ENCODE data around the gene NEURL1B.
"Not testable (repeated sequence)": the region's sequence is repeated elsewhere in the genome, so short reads cannot be mapped to it uniquely, and the experiment has no call there.

Gene NEURL1B

DNA sequence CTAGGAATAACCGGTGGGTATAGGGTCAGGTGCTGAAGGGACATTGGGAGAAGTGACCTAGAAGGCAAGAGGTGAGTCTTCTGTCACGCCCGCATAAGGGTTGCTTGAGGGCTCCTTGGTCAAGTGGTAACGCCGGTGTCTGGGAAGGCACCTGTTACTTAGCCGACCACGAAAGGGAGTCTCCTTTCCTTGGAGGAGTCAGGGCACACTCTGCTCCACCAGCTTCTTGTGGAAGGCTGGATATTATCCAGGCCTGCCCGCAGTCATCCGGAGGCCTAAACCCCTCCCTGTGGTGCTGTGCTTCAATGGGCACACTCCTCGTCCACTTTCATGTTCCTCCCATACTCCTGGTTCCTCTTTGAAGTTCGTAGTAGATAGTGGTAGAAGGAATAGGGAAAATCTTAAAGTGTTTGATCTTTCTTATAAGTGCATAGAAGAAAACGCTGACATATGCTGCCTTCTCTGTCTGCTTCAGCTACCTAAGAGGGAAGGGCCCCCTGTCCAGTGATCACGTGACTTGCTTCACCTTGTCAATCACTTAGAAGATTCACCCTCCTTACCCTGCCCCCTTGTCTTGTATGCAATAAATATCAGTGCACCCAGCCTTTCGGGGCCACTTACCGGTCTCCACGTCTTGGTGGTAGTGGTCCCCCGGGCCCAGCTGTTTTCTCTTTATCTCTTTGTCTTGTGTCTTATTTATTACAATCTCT, 16.6 kb downstream of the NEURL1B start:
- DNase-seq (ENCODE audit: low read depth in 2 of 2): not testable (repeated sequence)

DNA sequence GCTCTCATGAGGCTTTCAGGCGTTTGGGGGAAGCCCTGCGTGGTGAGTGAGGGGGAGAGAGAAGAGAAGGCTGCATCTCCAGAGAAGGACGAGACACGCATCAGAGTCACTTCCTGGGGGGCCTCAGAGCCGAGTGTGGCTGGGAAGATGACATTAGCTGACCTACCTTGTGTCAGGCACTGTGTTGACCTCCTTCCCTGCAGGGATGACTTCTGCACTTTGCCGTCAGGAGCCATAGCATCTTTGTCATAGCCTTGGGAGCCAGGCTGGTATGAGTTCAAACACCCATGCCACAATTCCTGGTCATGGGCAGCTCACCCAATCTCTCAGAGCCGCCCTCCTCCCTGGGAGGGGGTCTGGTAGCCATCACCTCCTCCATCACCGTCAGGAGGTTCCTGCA, 17.3 kb downstream of the NEURL1B start:
- no peak for DNase-seq (ENCODE audit: low read depth in 2 of 2)

- no peak for DNase-seq (ENCODE audit: low read depth in 2 of 2)
Observed at GRCh38 chr5:172658961-172659501, 18.0 kb downstream of the NEURL1B start.

- DNase-seq (ENCODE audit: low read depth in 2 of 2): no peak
Observed at GRCh38 chr5:172659570-172659908, 18.5 kb downstream of the NEURL1B start.

DNA sequence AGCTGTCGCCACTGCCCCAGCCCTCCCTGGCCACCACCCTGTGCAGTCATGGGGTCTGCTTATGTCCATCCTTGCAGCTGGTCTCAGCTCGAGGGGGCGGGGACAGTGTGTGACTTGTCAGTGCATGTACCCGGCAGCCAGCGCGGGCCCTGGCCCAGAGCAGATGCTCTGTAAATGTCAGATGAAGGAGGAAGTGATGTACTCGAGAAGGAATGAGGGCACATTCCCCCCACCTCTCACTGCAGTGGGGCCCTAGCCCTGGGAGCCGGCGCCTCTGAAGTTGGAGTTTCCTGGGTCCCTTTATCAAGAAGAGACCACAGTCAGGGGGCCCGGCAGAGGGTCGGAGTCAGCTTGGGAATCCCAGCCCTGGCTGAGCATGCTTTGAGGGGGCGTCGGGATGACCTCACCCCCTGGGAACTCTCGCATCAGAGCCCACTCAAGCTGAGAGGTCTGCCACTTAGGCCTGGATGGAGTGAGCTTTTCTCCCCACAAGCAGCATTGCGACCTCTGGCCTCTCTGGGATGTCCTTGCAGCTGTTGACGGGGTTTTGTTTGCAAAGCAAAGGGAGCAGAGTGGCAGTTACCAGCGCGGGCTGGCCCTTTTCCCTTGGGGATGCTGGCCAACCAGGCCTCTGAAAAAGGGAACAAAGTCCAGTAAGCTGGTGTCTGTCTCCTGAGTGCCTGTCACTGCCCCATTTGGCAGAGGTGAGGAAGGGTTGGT, 19.0 kb downstream of the NEURL1B start:
- peak; percentile 50 to 64 for DNase-seq (ENCODE audit: low read depth in 2 of 2)

- no peak for DNase-seq (ENCODE audit: low read depth in 2 of 2)
Observed at GRCh38 chr5:172660974-172661373, 19.9 kb downstream of the NEURL1B start.

DNA sequence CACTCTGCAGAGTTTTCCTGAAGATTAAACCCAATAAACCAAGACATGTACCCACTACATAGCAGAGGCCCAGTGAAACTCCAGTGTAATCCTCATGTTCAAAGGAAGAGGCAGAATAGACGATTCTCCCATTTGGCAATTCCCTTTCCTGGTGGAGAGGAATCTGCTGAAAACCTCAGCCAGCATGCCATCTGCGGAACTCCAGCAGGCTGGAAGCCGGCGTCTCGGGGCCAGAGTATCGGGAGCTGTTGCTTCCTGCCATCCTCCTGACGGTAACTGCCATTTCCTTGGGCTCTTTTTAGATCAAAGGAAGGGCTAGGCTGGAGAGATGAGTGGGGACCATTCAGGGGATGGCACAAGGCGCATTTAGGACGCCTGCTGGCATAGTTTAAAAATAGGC, 20.5 kb downstream of the NEURL1B start:
- DNase-seq (ENCODE audit: low read depth in 2 of 2): no peak

DNA sequence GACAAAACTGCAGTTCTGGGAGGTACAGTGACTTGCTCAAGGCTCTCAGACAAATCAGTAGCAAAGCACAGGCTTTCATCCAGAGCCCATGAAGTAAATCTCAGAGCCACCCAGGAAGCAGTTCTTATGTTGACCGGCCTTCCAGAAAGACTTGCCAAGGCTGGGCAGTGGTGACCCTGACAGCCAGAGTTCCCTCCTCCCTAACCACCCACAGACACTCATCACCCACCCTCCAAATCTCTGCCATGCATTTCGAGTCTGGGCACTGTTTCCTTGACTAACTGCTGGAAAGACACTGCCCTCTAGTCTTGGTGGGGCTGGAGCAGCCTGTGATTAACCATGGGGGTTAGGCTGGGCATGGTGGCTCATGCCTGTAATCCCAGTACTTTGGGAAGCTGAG, 21.5 kb downstream of the NEURL1B start:
- no peak for DNase-seq (ENCODE audit: low read depth in 2 of 2)

GRCh38 chr5:172664018-172664417, 23.0 kb downstream of the NEURL1B start:
- no peak for DNase-seq (ENCODE audit: low read depth in 2 of 2)

DNA sequence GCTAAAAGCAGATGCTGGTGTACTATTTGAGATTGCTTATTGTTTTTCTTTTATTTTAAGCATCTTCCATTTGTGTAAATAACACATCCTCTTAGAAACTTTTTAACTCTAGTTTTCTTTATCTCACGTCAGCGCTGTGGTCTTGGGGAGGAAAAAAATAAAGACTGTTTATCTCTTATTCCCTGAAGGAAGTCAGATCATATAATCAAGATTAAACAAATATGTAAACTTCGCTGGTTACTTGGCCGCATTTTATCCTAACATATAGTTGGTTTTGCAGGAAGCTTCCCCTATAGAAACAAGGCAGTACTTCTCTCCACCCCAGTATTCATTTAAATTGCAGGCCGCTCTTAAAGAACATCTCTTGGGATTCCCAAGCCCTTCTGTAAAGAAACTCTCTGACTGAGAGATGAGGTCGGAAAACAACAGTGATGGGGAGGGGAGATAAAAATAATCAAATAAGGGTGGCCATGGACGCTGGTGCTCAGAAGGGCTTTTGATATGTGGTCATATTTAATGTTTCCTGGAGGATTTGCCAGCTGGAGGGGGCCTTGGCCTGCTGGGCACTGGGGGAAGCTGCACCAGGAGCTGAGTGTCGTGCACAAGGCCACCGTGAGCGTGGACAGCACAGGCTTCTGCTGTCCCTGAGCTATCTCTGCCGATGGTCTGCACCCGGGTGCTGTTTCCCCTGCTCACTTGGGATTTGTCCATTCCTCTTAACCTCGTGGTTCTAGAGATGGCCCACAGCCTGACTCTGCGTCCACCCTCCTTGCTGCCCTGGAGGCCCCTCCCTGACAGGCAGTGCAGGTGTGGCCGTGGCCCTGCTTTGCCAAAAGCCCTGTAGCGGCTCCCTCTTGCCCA, 23.8 kb downstream of the NEURL1B start:
- DNase-seq (ENCODE audit: low read depth in 2 of 2): no peak

DNA sequence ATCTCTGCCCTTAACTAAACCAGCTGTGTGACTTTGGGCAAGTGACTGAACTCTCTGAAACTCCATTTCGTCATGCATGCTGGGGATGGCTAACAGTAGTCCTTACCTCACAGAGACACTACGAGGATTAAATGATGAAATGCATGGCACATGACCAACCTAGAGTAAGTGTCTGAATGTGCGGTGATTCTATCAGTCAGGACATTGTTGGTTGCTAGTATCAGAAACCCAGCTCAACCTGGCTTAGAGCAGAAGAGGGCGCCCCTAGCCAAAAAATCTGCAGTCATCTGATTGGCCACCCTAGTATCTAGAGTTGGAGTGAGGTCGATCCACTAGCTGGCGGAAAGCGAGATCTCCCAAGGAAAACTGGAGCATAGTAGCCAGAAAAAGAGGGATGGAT, 25.2 kb downstream of the NEURL1B start:
- no peak for DNase-seq (ENCODE audit: low read depth in 2 of 2)

- no peak for DNase-seq (ENCODE audit: low read depth in 2 of 2)
Observed at GRCh38 chr5:172667786-172668593, 26.9 kb downstream of the NEURL1B start.

DNA sequence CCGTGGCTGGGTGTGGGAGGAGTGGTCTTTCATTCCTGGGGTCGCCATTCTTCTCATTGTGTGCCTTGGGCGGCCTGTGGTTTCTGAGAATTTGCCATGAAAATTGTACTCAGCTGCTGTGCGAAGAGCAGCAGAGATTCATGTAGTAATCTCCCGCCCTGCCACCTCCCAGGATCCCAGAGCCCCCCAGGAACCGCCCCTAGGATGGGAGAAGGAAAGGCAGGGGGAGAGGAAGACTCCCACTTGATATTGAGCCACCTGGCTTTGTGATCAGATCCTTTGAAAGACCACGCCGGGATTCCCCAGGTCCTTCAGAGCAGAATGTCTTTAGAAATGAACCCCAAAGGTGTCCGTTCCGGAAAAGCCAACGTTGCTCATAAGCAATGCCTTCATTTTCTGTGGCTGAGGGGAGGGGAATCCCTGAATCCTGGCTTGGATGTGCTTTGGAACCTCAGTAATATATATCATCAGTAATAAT, 27.6 kb downstream of the NEURL1B start:
- no peak for DNase-seq (ENCODE audit: low read depth in 2 of 2)

DNA sequence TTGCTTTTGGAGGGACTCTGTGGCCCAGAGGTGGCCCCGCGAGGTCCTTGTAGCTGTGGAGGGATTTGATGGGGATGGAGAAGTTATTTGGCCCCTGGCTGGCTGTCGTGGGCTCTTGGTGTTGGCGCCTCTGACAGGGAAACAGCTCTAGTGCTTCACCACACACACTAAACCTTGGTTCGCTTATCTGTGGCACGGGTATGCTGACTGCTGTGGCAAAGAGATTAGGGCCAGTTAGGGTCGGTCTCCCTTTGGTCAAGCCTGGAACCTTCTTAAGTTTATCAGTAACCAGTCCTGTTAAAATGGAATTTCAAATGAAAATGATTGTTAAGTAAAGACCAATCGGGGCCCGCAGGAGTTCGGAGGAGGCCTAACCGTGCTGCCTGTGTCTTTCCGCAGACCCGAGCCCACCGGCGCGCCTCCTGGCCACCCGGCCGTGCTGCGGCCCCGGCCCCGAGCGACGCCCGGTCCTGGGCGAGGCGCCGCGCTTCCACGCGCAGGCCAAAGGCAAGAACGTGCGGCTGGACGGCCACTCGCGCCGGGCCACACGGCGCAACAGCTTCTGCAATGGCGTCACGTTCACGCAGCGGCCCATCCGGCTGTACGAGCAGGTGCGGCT, 28.4 kb downstream of the NEURL1B start:
- DNase-seq (ENCODE audit: low read depth in 2 of 2): no peak

GRCh38 chr5:172670005-172670402, 28.9 kb downstream of the NEURL1B start:
- no peak for DNase-seq (ENCODE audit: low read depth in 2 of 2)

- no peak for DNase-seq (ENCODE audit: low read depth in 2 of 2)
Observed at GRCh38 chr5:172670444-172670843, 29.4 kb downstream of the NEURL1B start.

DNA sequence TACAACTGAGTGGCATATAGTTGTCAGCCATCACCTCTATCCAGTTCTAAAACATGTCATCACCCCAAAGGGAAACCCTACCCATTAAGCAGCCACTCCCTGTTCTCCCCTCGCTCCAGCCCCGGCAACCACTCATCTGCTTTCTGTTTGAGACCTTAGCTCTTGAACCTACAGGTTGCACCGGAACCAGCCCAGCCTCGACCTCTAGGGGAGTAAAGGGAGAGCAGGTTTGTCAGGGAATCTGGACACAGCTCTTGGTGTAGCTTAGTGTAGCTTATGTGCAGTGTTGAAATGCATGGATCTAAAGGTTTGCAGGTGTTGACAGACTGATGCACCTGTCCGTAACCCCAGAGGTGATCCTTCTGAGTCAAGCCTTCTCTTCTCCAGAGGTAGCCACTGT, 30.0 kb downstream of the NEURL1B start:
- no peak for DNase-seq (ENCODE audit: low read depth in 2 of 2)

DNA sequence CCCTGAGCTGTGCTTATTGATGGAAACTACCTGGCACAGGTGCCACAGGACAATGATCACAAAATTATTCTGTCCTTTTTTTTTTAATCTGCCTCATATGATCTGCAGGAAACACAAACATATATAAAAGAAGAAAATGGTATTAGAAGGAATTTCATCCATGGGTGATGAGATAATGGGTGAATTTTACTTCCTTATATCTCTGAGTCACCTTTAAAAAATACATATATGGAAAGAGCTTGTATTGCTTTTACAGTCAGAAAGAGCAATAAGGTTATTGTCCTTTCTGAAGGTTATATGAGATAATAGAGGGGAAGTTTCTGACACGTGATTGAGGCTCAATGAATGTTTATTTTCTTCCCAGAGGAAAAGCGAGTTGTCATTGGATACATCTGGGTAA, 31.6 kb downstream of the NEURL1B start:
- DNase-seq (ENCODE audit: low read depth in 2 of 2): no peak

- no peak for DNase-seq (ENCODE audit: low read depth in 2 of 2)
Observed at GRCh38 chr5:172674155-172674554, 33.1 kb downstream of the NEURL1B start.

DNA sequence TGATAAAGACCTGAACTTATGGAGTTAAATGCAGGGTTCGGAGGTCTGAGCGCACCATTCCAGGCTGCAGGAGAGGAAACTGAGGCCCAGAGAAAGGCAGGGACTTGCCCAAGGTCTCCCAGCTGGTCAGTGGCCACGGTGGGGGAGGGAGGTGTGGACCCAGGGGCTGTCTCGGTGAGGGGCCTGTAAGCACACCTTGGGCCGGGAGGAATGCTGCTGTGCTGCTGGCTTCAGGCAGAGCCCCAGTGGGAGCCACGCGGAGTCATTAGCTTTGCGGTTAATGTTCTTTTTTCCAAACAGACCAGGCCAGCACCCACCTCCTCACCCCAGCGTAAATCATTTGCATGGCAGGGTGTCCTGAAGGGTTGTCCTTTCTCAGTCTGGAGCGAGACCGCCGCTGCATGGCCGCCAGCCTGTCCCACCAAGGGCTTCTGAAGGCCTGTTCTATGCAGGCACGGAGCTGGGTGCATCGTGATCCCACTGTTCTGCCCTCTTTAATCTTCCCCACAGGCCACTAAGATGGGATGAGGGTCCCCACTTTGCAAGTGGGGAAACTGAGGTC, 35.9 kb downstream of the NEURL1B start:
- DNase-seq (ENCODE audit: low read depth in 2 of 2): no peak
